ENCODE measurements around the gene PRPH2. TPM values are rescaled to one million over a fixed set of nuclear protein-coding genes. Genes with fewer than 3 reads are reported as not detected.

PRPH2 gene
- not detected in 2 replicates for total RNA-seq (2014; rRNA removed; shearing (Covaris generic); ENCODE audit: low replicate concordance)

- DNase-seq (ENCODE audit: low read depth) = no peak
- in situ Hi-C loops (cut with HindIII; ENCODE audit: low pct_unique_long_range_greater_than_20kb, low sequenced_read_pairs) = no loop called here
Measured at GRCh38 chr6:42722497-42722896, at the start of gene PRPH2. PRPH2 (minus strand) TSS chr6:42722597; CDS start chr6:42722334, 263 bp downstream.

- in situ Hi-C loops (cut with HindIII; ENCODE audit: low pct_unique_long_range_greater_than_20kb, low sequenced_read_pairs) = no loop called here
- DNase-seq (ENCODE audit: low read depth) = no peak
Measured at GRCh38 chr6:42771741-42772100, 49.3 kb upstream of the PRPH2 start.

- no peak for DNase-seq (ENCODE audit: low read depth)
- in situ Hi-C loops (cut with HindIII; ENCODE audit: low pct_unique_long_range_greater_than_20kb, low sequenced_read_pairs) = no loop called here
Measured at GRCh38 chr6:42769836-42770235, 47.4 kb upstream of the PRPH2 start.

GRCh38 chr6:42769051-42769450, 46.7 kb upstream of the PRPH2 start:
- DNase-seq (ENCODE audit: low read depth) = no peak
- in situ Hi-C loops (cut with HindIII; ENCODE audit: low pct_unique_long_range_greater_than_20kb, low sequenced_read_pairs) = no loop called here

GRCh38 chr6:42766163-42766670, 43.8 kb upstream of the PRPH2 start:
- in situ Hi-C loops (cut with HindIII; ENCODE audit: low pct_unique_long_range_greater_than_20kb, low sequenced_read_pairs) = no loop called here
- peak; percentile 55 for DNase-seq (ENCODE audit: low read depth)

GRCh38 chr6:42764911-42765648, 42.7 kb upstream of the PRPH2 start:
- in situ Hi-C loops (cut with HindIII; ENCODE audit: low pct_unique_long_range_greater_than_20kb, low sequenced_read_pairs) = no loop called here
- DNase-seq (ENCODE audit: low read depth) = no peak

- DNase-seq (ENCODE audit: low read depth) = no peak
- in situ Hi-C loops (cut with HindIII; ENCODE audit: low pct_unique_long_range_greater_than_20kb, low sequenced_read_pairs) = no loop called here
Measured at GRCh38 chr6:42762950-42763349, 40.6 kb upstream of the PRPH2 start.

GRCh38 chr6:42762426-42762859, 40.0 kb upstream of the PRPH2 start:
- in situ Hi-C loops (cut with HindIII; ENCODE audit: low pct_unique_long_range_greater_than_20kb, low sequenced_read_pairs) = no loop called here
- no peak for DNase-seq (ENCODE audit: low read depth)

GRCh38 chr6:42761287-42762067, 39.1 kb upstream of the PRPH2 start:
- in situ Hi-C loops (cut with HindIII; ENCODE audit: low pct_unique_long_range_greater_than_20kb, low sequenced_read_pairs) = no loop called here
- no peak for DNase-seq (ENCODE audit: low read depth)

GRCh38 chr6:42758756-42759430, 36.5 kb upstream of the PRPH2 start:
- in situ Hi-C loops (cut with HindIII; ENCODE audit: low pct_unique_long_range_greater_than_20kb, low sequenced_read_pairs) = no loop called here
- no peak for DNase-seq (ENCODE audit: low read depth)

GRCh38 chr6:42756722-42757121, 34.3 kb upstream of the PRPH2 start:
- in situ Hi-C loops (cut with HindIII; ENCODE audit: low pct_unique_long_range_greater_than_20kb, low sequenced_read_pairs) = no loop called here
- no peak for DNase-seq (ENCODE audit: low read depth)

- in situ Hi-C loops (cut with HindIII; ENCODE audit: low pct_unique_long_range_greater_than_20kb, low sequenced_read_pairs) = no loop called here
Measured at GRCh38 chr6:42754759-42755158, 32.4 kb upstream of the PRPH2 start.

GRCh38 chr6:42751055-42751454, 28.7 kb upstream of the PRPH2 start:
- in situ Hi-C loops (cut with HindIII; ENCODE audit: low pct_unique_long_range_greater_than_20kb, low sequenced_read_pairs) = no loop called here

More at GRCh38 chr6:42754759-42755158, 32.4 kb upstream of the PRPH2 start:
- DNase-seq (ENCODE audit: low read depth) = no peak

GRCh38 chr6:42748203-42748898, 26.0 kb upstream of the PRPH2 start:
- no peak for DNase-seq (ENCODE audit: low read depth)
- in situ Hi-C loops (cut with HindIII; ENCODE audit: low pct_unique_long_range_greater_than_20kb, low sequenced_read_pairs) = no loop called here

More at GRCh38 chr6:42751055-42751454, 28.7 kb upstream of the PRPH2 start:
- no peak for DNase-seq (ENCODE audit: low read depth)

GRCh38 chr6:42746463-42747391, 24.3 kb upstream of the PRPH2 start:
- in situ Hi-C loops (cut with HindIII; ENCODE audit: low pct_unique_long_range_greater_than_20kb, low sequenced_read_pairs) = no loop called here
- peak; percentile 97 for DNase-seq (ENCODE audit: low read depth)

- in situ Hi-C loops (cut with HindIII; ENCODE audit: low pct_unique_long_range_greater_than_20kb, low sequenced_read_pairs) = no loop called here
Measured at GRCh38 chr6:42745640-42746462, 23.5 kb upstream of the PRPH2 start, which contains the start of gene TBCC. TBCC (minus strand) TSS chr6:42746103; CDS start chr6:42746073, 30 bp downstream.

More at GRCh38 chr6:42745640-42746462, 23.5 kb upstream of the PRPH2 start, which contains the start of gene TBCC:
- DNase-seq (ENCODE audit: low read depth) = peak; percentile 94
